ENCODE results near the gene ZBTB5. TPM values are rescaled to one million over a fixed set of nuclear protein-coding genes. Genes with fewer than 3 reads are reported as not detected.
A peak's percentile ranks its signal among the peaks of the same experiment; 100 is the strongest.

ZBTB5 gene
- total and polyA plus RNA-seq, 2 of the 4 experiments (the other 2 are of a cell fraction), result 6.3 to 9.1 TPM

DNA sequence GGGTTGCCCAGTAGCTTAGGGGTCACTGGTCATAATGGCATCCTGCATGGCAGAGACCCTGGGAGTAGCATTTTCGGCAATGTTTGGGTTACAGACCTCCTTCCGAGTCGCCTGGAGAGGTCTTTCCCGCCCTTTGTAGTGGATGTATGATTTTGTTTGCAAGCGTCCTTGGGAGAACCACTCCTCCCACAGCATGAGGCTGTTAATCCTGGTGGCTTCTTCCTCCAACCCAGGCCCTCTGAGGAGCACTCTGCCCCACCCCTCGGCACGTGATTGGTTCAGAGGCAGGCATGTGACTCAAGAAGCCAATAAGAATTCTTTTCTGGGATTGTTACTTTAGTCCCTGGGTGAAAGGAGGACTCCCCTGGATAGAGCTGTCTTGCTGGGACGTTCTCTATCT is 73.0 kb downstream of the ZBTB5 start:
- no peaks in the 10 kb centered on the region for H3K9me1 ChIP-seq (ENCODE audit: insufficient read depth, low read length)
- no peak overlapping the region for H2BK20ac ChIP-seq (ENCODE audit: low read depth, low read length)
- ChIA-PET CTCF (no interaction called here), POLR2A (ENCODE audit: unreplicated experiment) (no interaction called here)
- H4K20me1 ChIP-seq (ENCODE audit: insufficient read depth, low read length), result no peaks in the 10 kb centered on the region
- no peak overlapping the region for H3K18ac ChIP-seq (ENCODE audit: low read depth, low read length)
- H3K9ac ChIP-seq (ENCODE audit: low read depth, low read length), result no peak overlapping the region
- H4K91ac ChIP-seq (ENCODE audit: insufficient read depth, low read depth, low read length), result no peak overlapping the region
- no peak overlapping the region for H3K27ac ChIP-seq (ENCODE audit: insufficient read depth, low read length)
- H2AK9ac ChIP-seq (replicated peaks; ENCODE audit: low read depth, low read length, poor library complexity), result no peak overlapping the region
- dilution Hi-C loops (cut with HindIII; ENCODE audit: low sequenced_read_pairs, unreplicated experiment) (no loop called here), in situ Hi-C loops (cut with MboI; ENCODE audit: low sequenced_read_pairs) (no loop called here), intact Hi-C loops (cut with micrococcal nuclease) (no loop called here)
- H3K27me3 ChIP-seq (ENCODE audit: control insufficient read depth, insufficient read depth, low read length), result peaks cover 14% of the 10 kb centered on the region; the same call in 1 of the 2 replicates
- no peak overlapping the region for H2BK15ac ChIP-seq (ENCODE audit: low read depth, low read length)
- H3K23ac ChIP-seq (ENCODE audit: low read depth, low read length), result no peak overlapping the region
- WGBS, 2 experiments (ENCODE audit: extremely low coverage in 2 of 2, insufficient read length in 1 of 2), result no CpG with 5 or more reads among the region's 8 CpGs
- H3K14ac ChIP-seq (replicated peaks; ENCODE audit: low read depth, low read length), result no peak overlapping the region
- no peak overlapping the region for H3K4me2 ChIP-seq (ENCODE audit: low read depth, low read length)
- TF ChIP-seq, protein P1, sequence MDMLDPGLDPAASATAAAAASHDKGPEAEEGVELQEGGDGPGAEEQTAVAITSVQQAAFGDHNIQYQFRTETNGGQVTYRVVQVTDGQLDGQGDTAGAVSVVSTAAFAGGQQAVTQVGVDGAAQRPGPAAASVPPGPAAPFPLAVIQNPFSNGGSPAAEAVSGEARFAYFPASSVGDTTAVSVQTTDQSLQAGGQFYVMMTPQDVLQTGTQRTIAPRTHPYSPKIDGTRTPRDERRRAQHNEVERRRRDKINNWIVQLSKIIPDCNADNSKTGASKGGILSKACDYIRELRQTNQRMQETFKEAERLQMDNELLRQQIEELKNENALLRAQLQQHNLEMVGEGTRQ (IDR thresholded peaks at IDR 0.05; ENCODE audit: low read depth, low read length), result peak; percentile 29; the same call in 1 of the 2 replicates
- no peak for TF ChIP-seq NFE2L2 (IDR thresholded peaks at IDR 0.05; ENCODE audit: low read depth, low read length)
- no peaks in the 10 kb centered on the region for H3K36me3 ChIP-seq (ENCODE audit: control insufficient read depth, insufficient read depth, low read length)
- no peak overlapping the region for H3K56ac ChIP-seq (ENCODE audit: extremely low read depth, insufficient read depth, low read length)
- no peak overlapping the region for H3K4ac ChIP-seq (ENCODE audit: low read depth, low read length)
- DNase-seq, result no peak
- H2AFZ ChIP-seq (replicated peaks; ENCODE audit: low read length, poor library complexity), result no peak overlapping the region
- no peaks in the 10 kb centered on the region for H3K79me1 ChIP-seq (ENCODE audit: low read depth in 1 of 2, low read length in 2 of 2)
- BruUV-seq (replicated peaks), result no TSS peak
- H2AK5ac ChIP-seq (ENCODE audit: low read depth, low read length), result no peak overlapping the region
- no peak for ATAC-seq (ENCODE audit: low read depth)
- no peaks in the 10 kb centered on the region for H3K9me3 ChIP-seq (ENCODE audit: control insufficient read depth, insufficient read depth, low read length)
- H4K5ac ChIP-seq (ENCODE audit: low read depth, low read length), result no peak overlapping the region
- H3K4me3 ChIP-seq (ENCODE audit: insufficient read depth, low read depth, low read length), result no peak overlapping the region
- H2BK5ac ChIP-seq (ENCODE audit: low read depth, low read length, poor library complexity, severe bottlenecking), result no peak overlapping the region
- no peak overlapping the region for H4K8ac ChIP-seq (ENCODE audit: low read depth in 2 of 2, low read length in 2 of 2)
- H2BK120ac ChIP-seq (ENCODE audit: low read depth, low read length), result no peak overlapping the region
- H3K4me1 ChIP-seq (ENCODE audit: control insufficient read depth, insufficient read depth, low read length), result no peaks in the 10 kb centered on the region

Measured in IMR-90 (cell line).